Stimulated activated CD8-positive, alpha-beta memory T cell treated with anti-CD3 and anti-CD28 coated beads, Interleukin-7, amount 100 ng/mL, for 24 hours (primary cell): ENCODE data around the gene MLH3.

Experiments used
- DNase-seq: peaks from one replicate; pipeline ENCODE4 v3.0.0-alpha.2; 2020; ENCODE audit warnings: low read depth

MLH3 gene

DNA sequence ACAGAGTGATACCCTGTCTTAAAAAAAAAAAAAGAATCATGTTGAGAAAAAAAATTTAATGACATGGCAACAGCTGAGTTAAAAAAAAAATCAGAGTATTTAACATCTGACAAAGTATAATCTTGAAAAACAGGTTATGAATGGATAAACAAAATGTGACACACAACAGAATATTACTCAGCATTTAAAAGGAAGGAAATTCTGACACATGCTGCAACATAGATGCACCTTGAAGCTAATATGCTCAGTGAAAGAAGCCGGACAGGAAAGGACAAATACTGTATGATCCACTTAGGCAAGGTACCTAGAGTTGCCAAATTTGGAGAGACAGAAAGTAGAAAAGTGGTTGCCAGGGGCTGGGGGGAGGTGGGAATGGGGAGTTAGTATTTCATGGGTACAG lies 67.9 kb downstream of the MLH3 start:
- DNase-seq: no peak

DNA sequence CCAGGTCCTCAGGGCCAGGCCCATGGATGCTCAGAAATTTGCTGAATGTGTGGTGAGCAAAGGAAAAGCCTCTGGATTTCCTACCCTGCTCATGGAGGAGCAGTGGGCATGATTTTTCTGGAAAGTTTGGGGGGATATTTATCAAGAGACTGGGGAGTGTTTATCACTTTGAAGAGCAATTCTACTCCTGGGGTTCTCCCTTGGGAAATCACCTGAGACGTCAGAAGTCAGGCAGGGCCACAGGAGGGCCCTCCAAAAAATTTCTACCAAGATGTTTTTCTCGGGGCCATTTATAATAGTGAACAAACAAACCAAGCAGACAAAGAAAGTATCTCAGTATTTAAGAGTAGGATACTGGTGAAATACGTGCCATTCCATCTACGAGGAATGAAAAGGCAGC lies 68.6 kb downstream of the MLH3 start:
- no peak for DNase-seq

DNA sequence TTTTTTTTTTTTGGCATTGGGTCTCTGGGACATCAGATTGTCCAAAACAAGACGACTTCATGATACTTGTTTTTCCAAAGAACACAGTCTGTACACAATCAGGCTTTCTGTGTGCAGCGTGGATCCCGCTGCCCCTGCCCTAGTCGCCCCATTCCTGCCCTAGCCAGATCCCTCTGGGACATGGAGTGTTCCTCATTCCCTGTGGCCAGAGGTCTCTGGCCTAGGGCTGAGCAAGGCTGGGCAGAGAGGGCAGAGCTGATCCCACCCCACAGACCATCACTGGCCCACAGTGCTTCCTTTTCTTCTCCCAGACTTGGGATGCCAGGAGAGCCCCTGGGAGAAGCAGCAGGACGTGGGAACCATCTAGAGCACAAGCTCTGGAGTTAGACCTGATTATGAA lies 69.4 kb downstream of the MLH3 start:
- DNase-seq: no peak

DNA sequence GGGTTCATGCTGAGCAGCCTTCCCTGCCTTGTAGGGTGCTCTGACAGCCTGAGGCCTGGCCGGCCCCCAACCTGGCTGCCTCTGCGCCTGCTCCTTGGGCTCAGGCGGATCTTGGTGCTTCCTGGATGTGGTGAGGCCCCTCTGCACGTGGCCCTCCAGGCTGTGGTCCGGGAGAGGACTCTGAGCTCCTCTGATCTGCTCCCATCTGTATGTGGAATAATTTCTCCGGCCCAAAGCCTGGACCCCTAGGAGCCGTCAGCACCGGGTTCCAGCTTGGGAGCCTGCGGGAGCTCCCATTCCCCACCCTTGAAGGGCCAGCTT lies 69.8 kb downstream of the MLH3 start:
- DNase-seq: no peak

DNA sequence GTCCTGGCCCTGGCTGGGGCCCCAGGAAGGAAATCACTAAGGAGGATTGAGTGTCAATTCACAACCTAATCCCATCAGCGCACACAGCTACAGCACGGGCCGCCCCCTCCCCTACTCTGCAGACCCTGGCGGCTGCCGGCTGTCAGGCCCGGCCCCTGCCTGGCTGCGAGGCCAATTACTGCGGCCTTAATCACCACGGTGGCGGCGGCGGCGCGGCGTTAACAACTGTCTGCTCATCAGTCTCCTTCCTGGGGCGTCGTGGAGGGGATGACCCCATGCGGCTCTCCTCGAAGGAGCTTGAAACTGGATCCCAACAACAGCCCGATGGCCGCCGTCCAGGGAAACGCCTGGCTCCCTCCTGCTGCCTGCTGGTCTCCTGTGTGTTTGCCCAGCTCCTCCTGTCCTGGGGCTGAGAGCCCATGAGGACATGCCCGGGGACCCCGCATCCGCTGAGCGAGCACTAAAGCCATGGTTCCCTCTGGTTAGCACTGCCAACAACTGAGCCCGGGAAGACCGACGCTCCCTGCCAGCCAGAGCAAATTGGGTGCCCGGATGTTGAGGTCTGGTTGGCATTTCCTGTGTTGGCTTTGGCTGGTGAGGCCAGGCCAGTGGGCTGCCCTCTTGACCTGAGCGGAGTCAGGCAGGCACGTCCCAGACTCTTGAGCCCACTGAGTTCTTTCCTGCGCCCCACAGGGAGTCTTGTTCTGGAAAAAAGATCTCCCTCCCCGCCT lies 70.4 kb downstream of the MLH3 start:
- no peak for DNase-seq

DNA sequence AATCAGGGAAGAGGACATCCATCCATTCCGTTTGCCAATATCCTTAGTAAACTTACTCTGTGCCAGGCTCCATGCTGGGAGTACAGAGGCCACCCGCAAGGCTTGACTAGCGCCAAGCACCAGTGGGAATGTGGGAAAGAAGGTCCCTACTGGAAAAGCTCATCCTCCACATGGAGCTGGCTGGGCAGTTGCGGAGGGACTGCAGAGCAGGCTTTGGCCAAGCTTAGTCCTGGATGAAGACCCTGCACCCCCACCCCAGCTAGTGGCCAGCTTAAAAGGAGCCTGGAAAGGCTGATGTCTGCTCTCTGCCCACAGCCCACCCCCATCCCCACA lies 70.9 kb downstream of the MLH3 start:
- no peak for DNase-seq

DNA sequence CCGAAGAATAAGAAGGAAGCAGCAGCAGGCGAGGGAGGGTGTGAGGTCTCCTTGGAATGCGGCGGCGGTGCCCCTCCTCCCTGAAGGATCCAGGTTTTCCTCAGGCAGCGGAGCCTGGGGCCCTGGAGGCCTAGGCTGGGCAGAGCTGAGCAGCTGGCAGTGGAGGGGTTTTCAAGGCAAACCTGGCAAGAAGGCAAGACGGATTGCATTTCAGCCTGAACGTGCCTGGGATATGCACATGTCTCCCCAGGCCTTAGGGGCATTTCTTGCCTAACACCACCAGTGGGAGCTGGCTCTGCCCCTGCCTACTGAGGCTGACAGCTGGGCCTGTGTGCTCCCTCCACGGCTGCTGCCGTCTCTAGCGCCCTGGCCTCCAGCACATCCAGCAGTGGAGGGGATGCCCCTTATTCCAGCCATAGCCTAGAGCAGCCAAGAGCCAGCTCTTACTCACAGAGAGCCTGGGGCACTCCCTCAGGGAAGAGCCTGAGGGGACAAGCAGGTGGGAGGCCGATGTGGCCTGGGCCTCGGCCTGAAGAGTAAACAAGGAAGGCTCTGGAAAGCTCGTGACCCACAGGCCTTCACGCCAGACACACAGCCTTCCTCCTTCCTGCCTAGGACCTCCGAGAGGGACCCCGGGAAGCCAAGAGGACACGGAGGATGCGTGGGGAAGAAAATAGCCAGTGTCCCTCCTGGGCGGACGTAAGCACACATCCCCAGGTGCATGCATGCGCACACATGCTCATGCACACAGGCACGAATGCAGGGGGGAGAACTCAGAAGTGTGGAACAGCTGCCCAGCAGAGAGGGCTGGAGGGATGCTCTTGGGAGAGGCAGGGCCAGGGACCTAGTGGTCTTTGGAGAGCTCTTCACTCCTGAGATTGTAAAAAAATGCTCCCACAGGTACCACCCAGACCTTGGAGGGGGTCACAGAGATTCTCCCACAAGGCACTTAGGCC lies 71.5 kb downstream of the MLH3 start:
- DNase-seq: no peak

DNA sequence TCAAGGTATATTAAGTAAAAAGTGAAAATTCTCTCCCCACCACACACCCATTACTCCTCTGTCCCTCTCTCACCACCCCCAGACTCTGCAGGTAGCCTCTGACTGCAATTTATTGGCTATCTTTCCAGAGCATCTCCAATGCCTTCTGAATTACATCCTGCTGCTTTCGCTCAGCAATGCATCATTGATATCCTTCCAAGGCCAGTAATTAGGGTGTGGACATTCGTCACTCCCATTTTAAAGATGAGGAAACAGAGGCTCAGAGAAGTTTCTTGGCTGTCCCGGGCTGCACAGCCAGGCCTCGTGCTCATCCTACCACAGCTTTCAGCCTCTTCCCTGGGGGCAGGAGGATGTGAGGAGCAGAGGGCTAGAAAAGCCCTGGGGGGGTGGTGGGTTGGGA lies 72.2 kb downstream of the MLH3 start:
- no peak for DNase-seq

DNA sequence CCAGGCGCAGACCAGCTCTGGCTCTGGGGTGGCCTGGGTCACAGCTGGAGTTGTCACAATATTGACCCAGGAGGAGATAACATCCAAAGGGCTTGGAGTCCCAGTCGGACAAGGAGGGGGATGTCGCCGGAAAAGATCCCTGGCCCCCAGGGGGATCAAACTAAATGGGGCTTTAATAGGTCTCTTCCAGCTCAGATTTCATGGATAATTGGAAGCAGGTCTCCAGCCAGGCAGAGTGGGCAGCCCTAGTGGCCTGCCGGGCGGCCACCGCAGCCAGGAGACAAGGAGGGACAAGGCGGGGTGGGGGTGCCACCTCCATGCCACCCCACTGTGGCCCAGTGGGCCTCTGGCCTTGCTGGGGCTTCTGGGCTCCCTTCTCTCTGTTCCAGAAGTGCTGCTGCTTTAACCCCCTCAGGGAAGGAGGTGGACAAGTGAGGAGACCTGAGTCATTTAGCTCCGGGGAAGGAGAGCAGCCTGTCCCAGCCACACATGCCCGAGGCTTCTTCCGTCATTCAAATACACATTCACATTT lies 72.8 kb downstream of the MLH3 start:
- DNase-seq: no peak

DNA sequence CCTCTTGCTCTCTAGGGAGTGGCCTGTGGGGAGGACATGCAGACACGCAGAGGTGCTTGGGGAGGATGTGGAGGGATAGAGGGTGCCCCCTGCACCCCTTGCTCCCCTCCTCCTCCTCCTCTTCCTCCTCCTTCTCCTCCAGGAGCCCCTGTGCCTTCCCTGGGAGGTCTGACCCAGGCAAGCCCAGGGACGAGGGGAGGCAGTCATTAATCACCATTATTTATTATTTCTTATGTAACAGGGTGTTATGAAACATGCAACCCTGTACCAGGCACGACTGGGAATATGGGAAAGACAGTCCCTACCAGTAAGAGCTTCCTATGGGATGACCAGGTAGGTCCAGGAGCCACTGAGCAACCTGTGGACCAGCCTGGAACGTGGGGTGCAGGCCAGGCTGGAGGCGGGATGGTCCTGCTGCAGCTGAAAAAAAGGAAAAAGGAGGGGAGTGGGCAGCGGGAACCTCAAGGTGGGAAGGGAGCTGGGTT lies 73.3 kb downstream of the MLH3 start:
- no peak for DNase-seq

DNA sequence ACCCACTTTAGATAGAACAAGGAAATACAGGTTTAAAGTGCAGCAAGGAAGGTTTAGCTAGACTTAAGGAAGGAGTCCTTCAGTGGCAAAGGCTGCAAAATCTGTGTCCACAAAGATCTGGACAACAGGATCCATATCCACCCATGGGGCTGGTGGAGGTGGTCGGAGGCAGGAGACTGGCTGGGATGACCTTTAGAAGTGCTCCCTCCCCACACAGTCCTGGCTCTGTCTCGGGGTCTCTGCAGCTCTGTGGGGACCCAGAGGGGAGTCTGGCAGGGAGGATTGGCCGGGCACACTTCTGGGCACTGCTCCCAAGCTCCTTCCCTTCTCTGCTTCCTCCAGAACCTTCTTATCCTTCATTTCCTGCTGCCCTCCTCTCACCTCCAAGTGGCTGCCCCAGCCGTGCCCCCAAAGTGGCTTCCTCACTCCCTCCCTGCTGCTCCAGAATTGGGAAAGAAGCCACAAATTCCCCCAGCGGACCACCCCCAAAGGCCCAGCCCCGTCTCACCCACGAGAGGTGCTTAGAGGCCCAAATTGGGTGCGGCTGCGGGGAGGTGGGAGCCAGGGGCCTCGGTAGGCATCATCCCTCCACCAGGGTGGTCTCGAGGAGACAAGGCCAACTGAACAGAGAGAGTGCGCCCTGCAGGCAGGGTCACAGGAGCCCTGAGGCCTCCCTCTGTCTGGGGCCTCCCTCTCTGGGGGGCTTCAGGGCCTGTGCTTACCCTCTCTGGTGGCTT lies 73.9 kb downstream of the MLH3 start:
- DNase-seq: no peak

DNA sequence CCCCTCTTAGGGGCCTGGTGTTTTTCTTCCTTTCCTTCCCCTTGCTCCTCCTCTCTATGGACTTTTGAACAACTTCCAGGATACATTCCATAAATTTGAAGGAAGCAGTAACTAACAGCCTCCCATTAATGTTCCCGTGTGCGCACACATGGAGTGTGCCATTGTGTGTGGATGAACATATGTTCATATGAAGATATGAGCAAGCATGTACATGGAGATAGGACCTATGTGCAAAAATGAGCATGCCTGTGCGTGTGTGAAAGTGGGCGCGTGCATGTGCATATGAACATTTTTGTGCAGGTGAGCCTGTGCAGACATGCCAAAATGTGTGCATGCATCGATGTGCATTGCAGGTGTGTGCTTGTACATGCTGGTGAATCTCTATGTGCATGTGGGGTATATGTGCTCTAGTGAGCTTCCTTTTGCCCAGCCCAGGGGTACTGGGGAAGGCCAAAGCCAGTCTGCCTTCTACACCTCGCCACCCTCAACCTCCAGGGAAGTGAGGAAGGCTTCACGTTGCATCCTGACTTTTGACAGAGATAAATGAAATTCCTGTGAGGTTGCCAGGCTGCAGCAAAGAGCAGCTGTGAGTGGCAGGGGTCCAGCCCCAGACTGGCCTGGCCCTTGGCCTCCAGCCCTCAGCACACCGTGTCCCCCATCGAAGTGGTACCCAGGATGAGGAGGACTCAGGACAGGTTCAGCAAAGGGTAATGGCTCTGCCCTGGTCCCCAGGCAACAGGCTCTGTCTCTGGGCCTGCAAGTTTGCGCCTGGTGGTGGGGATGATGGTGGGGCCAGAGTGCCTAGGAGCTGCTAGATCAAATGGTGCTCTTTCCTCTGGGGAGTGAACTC lies 74.8 kb downstream of the MLH3 start:
- DNase-seq: no peak

DNA sequence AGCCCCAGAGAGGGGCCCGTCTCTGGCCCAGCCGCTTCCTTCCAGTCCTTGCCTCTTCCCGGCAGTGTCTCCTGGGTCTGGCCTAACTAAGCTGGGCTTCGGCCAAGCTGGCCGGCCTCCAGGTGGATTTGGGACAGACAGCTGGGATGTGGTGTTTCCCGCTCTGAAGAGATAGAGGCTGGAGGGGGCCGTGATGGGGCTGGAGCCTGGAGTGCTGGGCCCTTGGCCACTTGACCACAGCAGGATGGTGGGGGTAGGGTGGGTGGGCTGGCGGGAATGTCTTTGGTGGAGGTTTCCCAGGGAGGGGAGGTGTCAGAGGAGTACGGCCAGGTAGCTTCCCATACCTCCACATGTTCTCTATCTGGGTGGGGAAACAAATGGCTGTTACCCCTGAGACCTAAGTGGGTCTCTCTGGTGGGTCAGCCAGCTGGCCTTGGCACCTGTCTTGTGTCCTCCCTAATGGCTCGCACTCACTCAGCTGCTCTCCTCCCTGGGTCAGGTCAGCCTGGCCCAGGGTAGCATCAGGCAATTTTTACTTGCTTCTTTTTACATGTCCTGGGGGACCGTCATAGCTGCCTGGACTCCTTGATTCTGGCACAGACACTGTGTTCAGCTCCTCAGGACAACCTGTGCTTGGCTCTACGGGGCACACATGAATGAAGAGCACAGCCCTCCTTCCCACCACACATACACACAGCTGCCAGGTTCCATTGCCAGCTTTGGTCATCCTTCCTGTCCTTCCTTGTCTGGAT lies 76.0 kb downstream of the MLH3 start:
- DNase-seq: no peak

DNA sequence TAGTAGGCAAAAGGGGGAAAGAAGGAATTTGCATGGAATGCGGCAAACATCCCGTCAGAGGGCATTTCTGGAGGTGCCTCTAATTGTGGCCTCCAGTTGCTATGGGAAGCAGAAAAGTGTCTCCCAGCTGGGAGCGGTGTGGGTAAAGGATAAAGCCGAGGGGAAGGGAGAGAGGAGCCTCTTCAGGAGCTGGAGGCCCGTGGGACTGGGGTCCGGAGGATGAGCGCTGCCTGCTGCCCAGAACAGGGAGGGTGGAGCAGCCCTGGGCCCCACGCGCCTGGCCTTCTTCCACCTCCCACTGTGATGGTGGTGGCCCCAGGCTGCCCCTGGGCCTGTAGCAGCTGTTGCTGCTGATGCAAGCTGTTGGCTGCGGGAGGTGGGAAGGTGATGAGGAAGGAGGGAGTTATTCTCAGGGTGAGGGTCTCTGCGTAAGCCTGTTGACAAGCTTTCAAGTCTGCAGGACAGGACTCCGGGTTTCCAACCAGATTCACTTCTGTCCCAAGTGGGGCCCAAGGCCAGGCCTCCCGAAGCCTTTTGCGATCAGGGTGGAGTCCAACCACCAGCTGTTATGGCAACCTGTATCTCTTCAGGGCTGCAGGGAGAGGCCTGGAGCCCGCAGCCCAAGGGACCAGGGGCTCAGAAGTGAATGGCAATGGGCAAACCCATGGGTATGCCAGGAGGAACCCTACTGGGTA lies 76.8 kb downstream of the MLH3 start:
- DNase-seq: no peak

DNA sequence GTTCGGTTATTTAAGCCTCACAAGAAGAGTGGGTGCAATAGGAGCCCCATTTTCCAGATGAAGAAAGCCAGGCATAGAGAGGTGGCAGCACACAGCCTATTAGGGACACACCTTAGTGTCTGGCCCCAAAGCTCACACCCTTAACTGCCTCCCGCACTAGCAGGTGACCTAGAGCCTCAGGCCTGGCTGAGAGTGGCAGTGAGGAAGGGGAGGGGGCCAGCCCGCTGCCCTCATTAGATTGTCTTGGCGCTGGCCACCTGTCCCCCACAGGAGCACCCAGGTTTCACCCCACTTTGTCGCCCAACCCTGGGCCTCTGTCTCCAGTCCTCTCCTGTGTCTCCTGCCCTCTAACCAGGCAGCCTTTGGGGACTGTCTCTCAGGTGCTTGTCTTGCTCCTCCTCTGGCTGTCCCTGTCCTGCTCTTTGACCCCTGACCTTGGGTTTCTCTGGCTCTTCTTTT lies 77.3 kb downstream of the MLH3 start:
- DNase-seq: no peak

DNA sequence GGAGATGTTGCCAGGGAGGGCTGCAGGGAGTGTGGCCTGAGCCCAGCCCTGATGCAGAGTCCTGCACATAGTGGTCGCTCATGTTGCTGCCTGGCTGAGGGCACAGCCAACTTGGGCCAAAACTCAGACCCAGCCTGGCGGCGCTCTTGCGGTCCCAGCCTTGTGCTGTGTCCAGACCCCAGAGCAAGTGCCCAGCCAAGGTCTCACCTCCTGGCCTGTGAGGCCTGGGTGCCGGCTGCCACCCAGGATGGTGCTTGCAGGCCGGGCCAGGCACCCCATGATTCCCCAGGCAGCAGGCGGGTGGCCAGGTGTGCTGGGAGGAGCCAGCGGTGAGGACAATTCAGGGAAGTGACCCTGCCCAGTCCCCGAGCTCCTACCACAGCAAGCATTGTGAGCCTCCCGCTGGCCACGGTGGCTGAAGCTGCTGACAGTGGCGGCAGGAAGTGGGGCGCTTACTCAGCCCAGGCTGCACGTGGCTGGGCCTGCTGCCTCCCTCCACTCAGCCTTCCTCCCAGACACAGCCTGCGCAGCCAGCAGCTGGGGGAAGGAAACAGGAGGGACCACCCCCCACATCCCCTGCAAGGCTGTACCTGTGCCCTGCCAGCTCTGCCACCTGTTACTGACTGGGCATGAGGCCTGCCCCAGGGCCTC lies 78.1 kb downstream of the MLH3 start:
- no peak for DNase-seq

DNA sequence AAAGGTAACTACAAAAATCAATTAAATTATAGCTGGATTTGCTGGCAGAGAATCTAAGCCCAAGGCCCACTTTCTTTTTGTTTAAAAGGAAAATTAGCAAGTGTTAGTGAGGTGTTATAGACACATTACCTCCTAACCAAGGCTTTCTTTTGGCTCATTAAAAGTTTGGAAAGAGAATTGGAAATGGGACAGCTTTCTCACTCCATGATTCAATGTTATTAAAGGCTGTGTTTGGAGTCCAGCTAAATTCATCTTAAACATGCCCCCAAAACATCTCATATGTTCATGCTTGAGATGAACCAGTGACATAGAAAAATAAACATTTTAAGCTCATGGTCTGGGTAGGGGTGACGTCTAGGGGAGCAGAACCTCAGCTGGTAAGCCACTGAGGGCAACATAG lies 82.5 kb downstream of the MLH3 start:
- no peak for DNase-seq

DNA sequence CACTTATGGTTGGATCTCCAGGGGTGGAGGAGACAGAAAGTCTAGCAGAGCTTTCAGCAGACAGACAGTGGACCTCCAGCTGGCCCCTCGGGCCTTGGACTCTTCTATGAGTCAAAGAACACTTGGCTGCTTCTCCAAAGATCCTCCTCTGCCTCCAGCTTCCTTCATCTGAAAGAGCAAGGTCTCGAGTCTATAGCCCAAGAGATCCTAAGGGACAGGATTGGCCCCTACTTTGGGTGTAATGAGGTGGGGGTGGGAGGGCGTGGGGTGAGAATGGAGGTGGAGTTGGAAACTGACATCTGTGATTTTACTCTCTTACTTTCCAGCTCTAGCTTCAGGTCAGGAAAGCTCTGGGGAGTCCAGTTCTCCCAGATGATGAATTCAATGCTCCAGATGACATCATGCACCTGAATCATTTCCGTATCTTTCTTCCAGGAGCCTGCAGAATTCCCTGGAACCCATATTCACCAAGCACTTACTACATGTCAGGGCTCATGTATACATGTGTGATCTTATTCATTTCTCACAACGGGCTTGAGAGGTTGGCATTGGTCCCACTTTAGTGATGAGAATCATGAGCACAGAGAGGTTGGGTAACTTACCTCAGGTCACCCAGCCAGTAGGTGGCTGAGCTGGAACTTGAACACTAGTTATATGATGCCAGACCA lies 85.6 kb downstream of the MLH3 start:
- DNase-seq: no peak
